Pancreas (tissue), 10 donors: ENCODE data around the gene NKIRAS1. TPM values are rescaled to one million over a fixed set of nuclear protein-coding genes. Genes with fewer than 3 reads are reported as not detected.

ENCODE experiments used
- ATAC-seq, 4 donors: fragments of 200-7000 bp; cut with Tn5 transposase; one replicate each; pipeline versions ENCODE4 v1.8.0 to v1.9.1; 2020; ENCODE audit warnings: mild to moderate bottlenecking in 4 of 4, moderate library complexity in 4 of 4
- DNase-seq, 6 donors: peaks; one replicate each; pipeline ENCODE4 v3.0.0-alpha.2; 2020
- FAIRE-seq: peaks from 2 replicates; lab custom pipeline; 2012; peaks lifted over from hg19 to GRCh38; lab: Jason Lieb, UNC
- H3K27ac ChIP-seq, 4 donors: fragments of 200-600 bp; sonication (generic); 1 replicate in 3 of 4; 2 replicates in 1 of 4; pipeline versions ENCODE4 v1.5.0 to v1.8.0; 2020
- H3K27me3 ChIP-seq, 4 donors: fragments of 200-600 bp; one replicate each; pipeline ENCODE4 v1.8.0; 2021
- H3K36me3 ChIP-seq, 3 donors: fragments of 200-600 bp; sonication (generic) in 1 of 3; one replicate each; pipeline versions ENCODE4 v1.5.0 to v1.8.0; 2020 to 2021
- H3K4me1 ChIP-seq, 3 donors: fragments of 200-600 bp; one replicate each; pipeline ENCODE4 v1.8.0; 2021
- H3K4me3 ChIP-seq, 4 donors: fragments of 200-600 bp; sonication (generic) in 2 of 4; one replicate each; pipeline versions ENCODE4 v1.5.0 to v1.8.0; 2020 to 2021
- H3K9me3 ChIP-seq, 4 donors: fragments of 200-600 bp; one replicate each; pipeline ENCODE4 v1.8.0; 2021
- WGBS, 2 donors: extraction: QIAGEN DNeasy Blood & Tissue Kit; methylation state at CpG; one replicate each; pipeline ENCODE4 v1.1.7; 2013; 5-methylcytosine and 5-hydroxymethylcytosine counted together
- intact Hi-C, 3 donors: fragments of 100-400 bp; cut with DNase I; formaldehyde crosslinking; loops; one replicate each; pipeline versions ENCODE4 v1.11.1 to v1.14.2; 2022
- polyA plus RNA-seq, 2 donors: library from polyadenylated mRNA; stranded (reverse); fragments of 200-250 nt; gene quantifications; one replicate each; pipeline ENCODE4 v1.2.3, GENCODE V29; 2013
- total RNA-seq, 6 donors: library from RNA; stranded (reverse); fragmentation: NEBNext Ultra II Directional in 4 of 6; extraction: Animal tissue kit (Norgen Biotek cat#: 25700) in 4 of 6; gene quantifications; one replicate each; pipeline versions ENCODE4 v1.2.1 to v1.2.4, GENCODE V29; 2021 to 2023
- TF ChIP-seq, protein P1 (sequence below), 4 donors: fragments of 200-600 bp; sonication (generic) in 3 of 4; IDR thresholded peaks; one replicate each; pipeline versions ENCODE4 v1.5.0 to v1.8.0; 2021; ENCODE audit warnings: antibody characterized with exemption in 4 of 4
- donor health status: healthy with polysubstance abuse.
- donor health status: DM: no; HTN: no; CAD: no; lungs with moderate emphysema.
- donor health status: DM: no; HTN: no; CAD: no.
- donor health status: control.
- donor health status: control.
- donor health status: Bipolar disorder and iron deficiency.
- donor health status: DM: yes; HTN: yes; CAD: no.
- donor health status: DM: no; HTN: no; CAD: no.
- donor health status: DM: no; HTN: no; CAD: no.
- donor health status: DM: yes; HTN: yes; CAD: no.

NKIRAS1 gene
- total and polyA plus RNA-seq, 8 donors, result 2.7 to 5.9 (median 3.8) TPM

DNA sequence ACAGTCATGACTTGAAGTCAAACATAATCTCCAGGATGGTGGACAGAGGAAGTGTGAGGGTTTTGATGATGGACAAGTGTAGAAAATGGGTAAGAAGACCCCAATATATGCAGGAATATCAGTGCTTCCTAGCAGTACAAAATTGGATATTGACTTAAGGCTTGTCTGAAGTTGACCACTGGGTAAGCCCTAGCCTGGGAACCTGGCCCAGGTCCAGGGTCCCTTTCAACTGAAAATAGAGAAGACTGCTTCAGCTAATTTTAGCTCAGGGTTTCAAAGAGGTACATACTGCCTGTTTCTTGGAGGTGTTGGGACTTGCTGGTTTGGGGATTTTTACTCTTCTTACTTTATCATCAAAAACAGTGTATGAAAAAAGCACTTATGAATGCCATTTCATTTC lies 33.0 kb upstream of the NKIRAS1 start:
- TF ChIP-seq, protein P1, sequence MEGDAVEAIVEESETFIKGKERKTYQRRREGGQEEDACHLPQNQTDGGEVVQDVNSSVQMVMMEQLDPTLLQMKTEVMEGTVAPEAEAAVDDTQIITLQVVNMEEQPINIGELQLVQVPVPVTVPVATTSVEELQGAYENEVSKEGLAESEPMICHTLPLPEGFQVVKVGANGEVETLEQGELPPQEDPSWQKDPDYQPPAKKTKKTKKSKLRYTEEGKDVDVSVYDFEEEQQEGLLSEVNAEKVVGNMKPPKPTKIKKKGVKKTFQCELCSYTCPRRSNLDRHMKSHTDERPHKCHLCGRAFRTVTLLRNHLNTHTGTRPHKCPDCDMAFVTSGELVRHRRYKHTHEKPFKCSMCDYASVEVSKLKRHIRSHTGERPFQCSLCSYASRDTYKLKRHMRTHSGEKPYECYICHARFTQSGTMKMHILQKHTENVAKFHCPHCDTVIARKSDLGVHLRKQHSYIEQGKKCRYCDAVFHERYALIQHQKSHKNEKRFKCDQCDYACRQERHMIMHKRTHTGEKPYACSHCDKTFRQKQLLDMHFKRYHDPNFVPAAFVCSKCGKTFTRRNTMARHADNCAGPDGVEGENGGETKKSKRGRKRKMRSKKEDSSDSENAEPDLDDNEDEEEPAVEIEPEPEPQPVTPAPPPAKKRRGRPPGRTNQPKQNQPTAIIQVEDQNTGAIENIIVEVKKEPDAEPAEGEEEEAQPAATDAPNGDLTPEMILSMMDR (IDR thresholded peaks at IDR 0.05), result no peak
- no peak for ATAC-seq
- Histone ChIP-seq H3K4me3 (no peak overlapping the region), H3K27me3 (no peaks in the 10 kb centered on the region), H3K9me3 (no peaks in the 10 kb centered on the region), H3K4me1 (peaks cover 33 to 59% (median 50%) of the 10 kb centered on the region in 3 donors), H3K27ac (peak overlapping the region in 1 of 4 donors; percentile 13), H3K36me3 (no peaks in the 10 kb centered on the region)
- intact Hi-C loops, result no loop called here
- DNase-seq, result peak in 4 of 6 donors; percentile 27 to 67 (median 45)
- no peak for FAIRE-seq

DNA sequence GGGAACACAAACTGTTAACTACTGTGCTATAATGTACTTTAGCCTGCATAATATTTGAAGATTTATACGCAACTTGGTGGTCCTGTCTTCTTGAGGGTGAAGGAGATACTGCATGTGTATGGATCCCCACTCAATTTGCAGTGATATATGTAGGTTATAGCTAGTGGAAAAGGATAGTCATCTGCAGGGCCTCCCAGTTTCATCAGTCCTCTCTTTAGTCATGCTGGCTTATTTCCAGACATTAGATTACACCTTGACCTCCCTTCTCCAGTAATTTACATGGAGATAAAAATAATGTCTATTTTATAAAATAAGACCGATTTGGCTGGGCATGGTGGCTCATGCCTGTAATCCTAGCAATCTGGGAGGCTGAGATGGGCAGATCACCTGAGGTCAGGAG lies 32.0 kb upstream of the NKIRAS1 start:
- intact Hi-C loops, result no loop called here
- Histone ChIP-seq H3K27ac (no peak overlapping the region), H3K36me3 (no peaks in the 10 kb centered on the region), H3K4me3 (no peak overlapping the region), H3K9me3 (no peaks in the 10 kb centered on the region), H3K4me1 (peaks cover 32 to 50% (median 45%) of the 10 kb centered on the region in 3 donors), H3K27me3 (no peaks in the 10 kb centered on the region)
- TF ChIP-seq, protein P1 (IDR thresholded peaks at IDR 0.05), result no peak
- FAIRE-seq, result no peak
- 66 to 73% methylated on average over 2 of the region's 2 CpGs for WGBS, 2 donors
- DNase-seq, result no peak
- ATAC-seq, result no peak

DNA sequence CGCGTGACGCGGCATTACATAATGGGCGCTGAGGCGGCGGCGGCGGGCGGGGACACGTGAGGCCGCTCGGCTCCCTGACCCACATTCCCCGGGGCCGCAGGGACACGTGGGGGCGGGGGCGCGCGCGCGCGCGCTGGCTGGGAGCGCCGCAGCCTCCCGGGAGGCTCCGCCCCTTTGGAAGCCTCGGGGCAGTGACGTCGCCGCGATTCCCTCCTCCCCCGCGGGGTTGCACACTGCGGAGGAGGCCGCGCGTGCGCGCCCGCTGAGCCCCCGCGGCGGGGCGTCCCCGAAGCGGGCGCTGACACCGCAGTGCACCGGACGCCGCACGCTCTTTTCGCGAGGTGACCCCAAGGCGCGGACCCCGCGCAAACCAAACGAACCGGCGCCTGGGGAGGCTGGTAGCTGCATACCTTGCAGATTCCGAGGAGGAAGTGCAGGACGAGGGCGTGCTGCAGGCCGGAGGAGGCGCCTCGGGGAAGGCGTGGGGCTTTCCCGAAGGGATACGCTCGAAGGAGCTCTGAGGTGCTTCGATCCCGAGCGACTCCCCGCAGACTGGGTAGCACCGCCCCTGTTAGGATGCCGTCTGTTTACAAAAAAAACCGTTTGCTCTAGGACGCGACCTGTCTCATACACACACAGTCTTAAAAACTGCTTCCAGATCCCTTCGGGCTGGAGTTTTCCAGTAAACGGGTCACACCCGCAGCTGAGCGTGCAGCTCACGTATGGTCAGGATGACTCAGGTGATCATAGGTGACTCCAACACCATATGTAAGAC lies 29.3 kb upstream of the NKIRAS1 start:
- no peak for FAIRE-seq
- peak overlapping the region; percentile 87 to 99 (median 97) for H3K27ac ChIP-seq
- peak overlapping the region; percentile 47 to 78 (median 68) for H3K4me3 ChIP-seq
- peak; percentile 96 to 100 (median 99) for DNase-seq
- peaks cover 32 to 40% (median 33%) of the 10 kb centered on the region in 3 donors for H3K4me1 ChIP-seq
- no peaks in the 10 kb centered on the region for H3K27me3 ChIP-seq
- intact Hi-C loops, result no loop called here
- TF ChIP-seq, protein P1 (IDR thresholded peaks at IDR 0.05), result no peak
- H3K36me3 ChIP-seq, result no peaks in the 10 kb centered on the region
- no peaks in the 10 kb centered on the region for H3K9me3 ChIP-seq
- 0 to 1% methylated on average over 35 to 87 of the region's 87 CpGs for WGBS, 2 donors
- peak; percentile 88 to 93 (median 90) for ATAC-seq

DNA sequence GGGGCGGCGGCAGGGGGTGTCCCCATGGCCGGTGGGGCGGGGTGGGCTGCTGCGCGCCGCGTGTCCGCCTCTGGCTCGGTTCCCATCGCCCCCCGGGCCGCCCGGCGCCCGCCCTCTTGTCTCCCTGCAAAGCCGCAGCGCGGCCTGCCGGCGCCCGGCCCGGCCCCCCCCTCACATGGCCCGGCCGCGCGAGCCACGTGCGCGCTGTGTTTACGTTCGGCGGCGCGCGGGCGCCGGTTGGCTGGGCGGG lies 28.8 kb upstream of the NKIRAS1 start:
- peaks cover 27 to 36% (median 29%) of the 10 kb centered on the region in 3 donors for H3K4me1 ChIP-seq
- FAIRE-seq, result no peak
- DNase-seq, result no peak
- no peaks in the 10 kb centered on the region for H3K36me3 ChIP-seq
- H3K9me3 ChIP-seq, result no peaks in the 10 kb centered on the region
- H3K4me3 ChIP-seq, result peak overlapping the region; percentile 40 to 78 (median 68)
- no peaks in the 10 kb centered on the region for H3K27me3 ChIP-seq
- TF ChIP-seq, protein P1 (IDR thresholded peaks at IDR 0.05), result no peak
- whole genome bisulfite sequencing, 2 donors, result 0 to 1% methylated on average over 5 to 39 of the region's 39 CpGs
- H3K27ac ChIP-seq, result peak overlapping the region; percentile 87 to 99 (median 97)
- no peak for ATAC-seq
- intact Hi-C loops, result no loop called here
